OCI-LY1 (cell line): ENCODE data around the gene LARGE2.
"Not testable (repeated sequence)": the region's sequence is repeated elsewhere in the genome, so short reads cannot be mapped to it uniquely, and the experiment has no call there.

ENCODE experiments used
- H2AFZ ChIP-seq: fragments of 200-600 bp; sonication (generic), shearing (Covaris generic); 2 replicates; pipeline ENCODE4 v1.6.0; 2014; ENCODE audit warnings: antibody characterized with exemption, mild to moderate bottlenecking, low read length
- H3F3A ChIP-seq: fragments of 200-600 bp; sonication (generic), shearing (Covaris generic); 2 replicates; pipeline ENCODE4 v1.6.0; 2014; ENCODE audit warnings: mild to moderate bottlenecking, antibody characterized with exemption, low read length, moderate library complexity; ENCODE audit not compliant: insufficient read depth
- H3K27ac ChIP-seq: fragments of 200-600 bp; sonication (generic); 2 replicates; pipeline ENCODE4 v1.5.1; 2014; ENCODE audit warnings: low read length, mixed run types, mild to moderate bottlenecking, low read depth; ENCODE audit not compliant: poor library complexity, severe bottlenecking
- H3K27me3 ChIP-seq: fragments of 200-600 bp; sonication (generic); 2 replicates; pipeline ENCODE4 v1.6.0; 2014; ENCODE audit warnings: antibody characterized with exemption, mild to moderate bottlenecking, low read length, moderate library complexity; ENCODE audit not compliant: insufficient read depth
- H3K36me3 ChIP-seq: fragments of 200-600 bp; sonication (generic); 2 replicates; pipeline ENCODE4 v1.6.1; 2014; ENCODE audit warnings: mild to moderate bottlenecking, antibody characterized with exemption, low read length, moderate library complexity, mixed read lengths; ENCODE audit not compliant: insufficient read depth
- H3K4me1 ChIP-seq: fragments of 200-600 bp; sonication (generic); 2 replicates; pipeline ENCODE4 v1.5.1; 2014; ENCODE audit warnings: mild to moderate bottlenecking, low read length, moderate library complexity; ENCODE audit not compliant: insufficient read depth, severe bottlenecking
- H3K4me2 ChIP-seq: fragments of 200-600 bp; sonication (generic), shearing (Covaris generic); 2 replicates; pipeline ENCODE4 v1.6.1; 2014; ENCODE audit warnings: low read length
- H3K4me3 ChIP-seq: fragments of 200-600 bp; sonication (generic); 2 replicates; pipeline ENCODE4 v1.5.1; 2014; ENCODE audit warnings: low read length, low read depth, mild to moderate bottlenecking, mixed read lengths; ENCODE audit not compliant: poor library complexity, severe bottlenecking
- H3K79me2 ChIP-seq: fragments of 200-600 bp; shearing (Covaris generic); 2 replicates; pipeline ENCODE4 v1.6.1; 2016; ENCODE audit warnings: mixed run types, low read length, mixed read lengths; ENCODE audit not compliant: insufficient read depth
- H3K9ac ChIP-seq: fragments of 200-600 bp; sonication (generic), shearing (Covaris generic); 2 replicates; pipeline ENCODE4 v1.6.1; 2014; ENCODE audit warnings: mild to moderate bottlenecking, low read length, mixed read lengths
- H3K9me2 ChIP-seq: fragments of 200-600 bp; sonication (generic), shearing (Covaris generic); 2 replicates; pipeline ENCODE4 v1.6.1; 2014; ENCODE audit warnings: low read depth, mild to moderate bottlenecking, low read length, mixed read lengths
- H3K9me3 ChIP-seq: fragments of 200-600 bp; shearing (Covaris generic); 2 replicates; pipeline ENCODE4 v1.6.1; 2014; ENCODE audit warnings: low read length, mixed read lengths
- H4K20me1 ChIP-seq: fragments of 200-600 bp; sonication (generic), shearing (Covaris generic); 2 replicates; pipeline ENCODE4 v1.6.0; 2016; ENCODE audit warnings: mild to moderate bottlenecking, low read length; ENCODE audit not compliant: insufficient read depth
- EZH2 ChIP-seq: fragments of 200-600 bp; sonication (generic), shearing (Covaris generic); IDR thresholded peaks from 2 replicates; pipeline ENCODE4 v1.8.0; 2017; ENCODE audit warnings: borderline replicate concordance, mixed run types, mild to moderate bottlenecking, antibody characterized with exemption, low read length, moderate library complexity, mixed read lengths
- TF ChIP-seq, protein P1 (sequence below): fragments of 200-600 bp; sonication (generic), shearing (Covaris generic); IDR thresholded peaks from 2 replicates; pipeline ENCODE4 v1.5.1; 2017; ENCODE audit warnings: mild to moderate bottlenecking, antibody characterized with exemption, low read length, moderate library complexity, mixed read lengths

The LARGE2 gene

DNA sequence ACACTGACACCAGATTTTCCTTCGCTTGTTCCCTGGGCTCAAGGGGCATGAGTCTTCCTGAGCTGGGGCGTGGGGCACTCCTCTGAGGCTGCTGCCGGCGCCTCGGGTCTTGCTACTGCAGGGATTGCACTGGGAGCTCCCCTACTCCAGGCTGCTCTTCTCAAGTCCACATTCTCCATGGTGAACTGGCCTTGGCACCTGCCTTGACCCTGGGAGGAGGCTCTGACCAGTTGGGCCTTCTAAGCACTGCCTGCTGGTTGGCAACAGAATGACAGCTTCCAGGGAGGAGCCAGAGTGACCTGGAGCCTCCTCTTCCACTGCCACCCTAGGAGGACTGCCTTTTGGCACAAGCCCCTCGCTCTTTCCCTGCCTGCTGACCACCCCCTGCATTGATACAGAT lies 24.9 kb upstream of the LARGE2 start:
- no peaks in the 10 kb centered on the region for H3K36me3 ChIP-seq
- no peak overlapping the region for H3K27ac ChIP-seq
- H3K4me2 ChIP-seq: no peak overlapping the region
- no peaks in the 10 kb centered on the region for H3F3A ChIP-seq
- H3K9me2 ChIP-seq: no peaks in the 10 kb centered on the region
- H3K9me3 ChIP-seq: no peaks in the 10 kb centered on the region
- H2AFZ ChIP-seq: no peak overlapping the region
- H3K9ac ChIP-seq: no peak overlapping the region
- no peaks in the 10 kb centered on the region for H3K79me2 ChIP-seq
- H3K4me3 ChIP-seq: no peak overlapping the region
- no peaks in the 10 kb centered on the region for H4K20me1 ChIP-seq
- no peak for TF ChIP-seq EZH2
- TF ChIP-seq, protein P1, sequence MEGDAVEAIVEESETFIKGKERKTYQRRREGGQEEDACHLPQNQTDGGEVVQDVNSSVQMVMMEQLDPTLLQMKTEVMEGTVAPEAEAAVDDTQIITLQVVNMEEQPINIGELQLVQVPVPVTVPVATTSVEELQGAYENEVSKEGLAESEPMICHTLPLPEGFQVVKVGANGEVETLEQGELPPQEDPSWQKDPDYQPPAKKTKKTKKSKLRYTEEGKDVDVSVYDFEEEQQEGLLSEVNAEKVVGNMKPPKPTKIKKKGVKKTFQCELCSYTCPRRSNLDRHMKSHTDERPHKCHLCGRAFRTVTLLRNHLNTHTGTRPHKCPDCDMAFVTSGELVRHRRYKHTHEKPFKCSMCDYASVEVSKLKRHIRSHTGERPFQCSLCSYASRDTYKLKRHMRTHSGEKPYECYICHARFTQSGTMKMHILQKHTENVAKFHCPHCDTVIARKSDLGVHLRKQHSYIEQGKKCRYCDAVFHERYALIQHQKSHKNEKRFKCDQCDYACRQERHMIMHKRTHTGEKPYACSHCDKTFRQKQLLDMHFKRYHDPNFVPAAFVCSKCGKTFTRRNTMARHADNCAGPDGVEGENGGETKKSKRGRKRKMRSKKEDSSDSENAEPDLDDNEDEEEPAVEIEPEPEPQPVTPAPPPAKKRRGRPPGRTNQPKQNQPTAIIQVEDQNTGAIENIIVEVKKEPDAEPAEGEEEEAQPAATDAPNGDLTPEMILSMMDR: no peak
- H3K4me1 ChIP-seq: peaks cover 7% of the 10 kb centered on the region
- H3K27me3 ChIP-seq: no peaks in the 10 kb centered on the region

DNA sequence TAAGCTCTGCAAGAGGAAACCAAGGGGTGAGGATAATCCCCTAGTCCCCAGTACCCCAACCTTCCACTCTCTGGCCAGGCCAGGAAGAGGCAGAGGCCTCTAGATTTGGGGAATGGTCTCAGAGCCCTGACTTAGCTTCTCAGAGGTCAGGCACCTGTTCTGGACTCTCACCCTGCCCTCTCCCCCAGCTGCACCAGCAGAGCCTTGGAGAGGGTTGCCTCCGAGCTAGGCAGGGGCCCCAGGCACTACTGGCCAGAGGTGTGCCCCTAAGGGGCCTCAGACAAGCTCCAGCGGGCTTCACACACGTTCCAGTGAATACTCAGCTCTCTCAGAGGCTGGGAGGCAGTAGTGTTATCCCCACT lies 23.4 kb upstream of the LARGE2 start:
- Histone ChIP-seq H3K9me2 (no peaks in the 10 kb centered on the region), H4K20me1 (no peaks in the 10 kb centered on the region), H3K27me3 (peaks cover 4% of the 10 kb centered on the region; the same call in 1 of the 2 replicates), H3K9me3 (no peaks in the 10 kb centered on the region), H2AFZ (no peak overlapping the region), H3K79me2 (no peaks in the 10 kb centered on the region), H3F3A (no peaks in the 10 kb centered on the region), H3K27ac (no peak overlapping the region), H3K4me3 (no peak overlapping the region), H3K4me2 (peak overlapping the region; percentile 62; the same call in 1 of the 2 replicates), H3K4me1 (peaks cover 12% of the 10 kb centered on the region), H3K36me3 (no peaks in the 10 kb centered on the region), H3K9ac (no peak overlapping the region)
- TF ChIP-seq EZH2: no peak
- TF ChIP-seq, protein P1: no peak

DNA sequence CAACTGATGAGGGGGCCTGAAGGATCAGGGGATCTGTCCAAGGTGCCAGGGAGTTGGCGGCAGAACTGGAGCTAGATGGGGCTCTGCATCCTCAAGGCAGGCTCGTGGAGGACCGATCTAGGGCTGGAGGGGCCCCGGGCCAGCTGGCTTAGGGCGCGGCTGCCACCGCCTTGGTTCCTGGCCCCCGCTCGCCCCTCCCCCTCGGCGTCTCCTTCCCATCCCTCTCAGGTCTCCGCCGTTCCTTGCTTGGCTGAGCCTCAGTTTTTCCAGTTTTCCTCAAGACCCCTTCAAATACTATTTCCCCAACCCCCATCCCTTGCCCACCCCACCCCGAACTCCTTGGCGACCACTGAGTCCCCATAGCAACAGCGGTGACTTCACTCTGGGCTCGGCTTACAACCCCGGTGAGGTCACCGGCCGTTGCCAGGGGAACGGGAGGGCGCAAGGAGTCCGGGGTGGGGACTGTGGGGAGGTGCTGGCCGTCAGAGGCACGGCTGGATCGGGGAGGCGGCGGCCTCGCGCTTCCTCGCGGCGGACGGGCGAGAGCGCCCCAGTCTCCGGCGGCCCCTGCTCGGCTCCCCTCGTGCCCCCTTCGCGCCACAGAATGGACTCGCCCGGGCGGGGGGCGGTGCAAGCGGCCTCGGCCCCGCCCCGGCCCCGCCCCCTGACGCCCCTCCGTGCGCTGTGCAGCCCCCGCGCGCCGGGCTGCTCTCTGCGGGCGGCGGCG lies 22.8 kb upstream of the LARGE2 start:
- no peak for TF ChIP-seq EZH2
- Histone ChIP-seq H3K27me3 (peaks cover 4% of the 10 kb centered on the region; the same call in 1 of the 2 replicates), H3K36me3 (no peaks in the 10 kb centered on the region), H3K9ac (no peak overlapping the region; the same call in 1 of the 2 replicates), H3K27ac (no peak overlapping the region), H4K20me1 (no peaks in the 10 kb centered on the region), H3K9me3 (no peaks in the 10 kb centered on the region), H3K9me2 (no peaks in the 10 kb centered on the region), H3F3A (no peaks in the 10 kb centered on the region), H3K4me2 (peak overlapping the region; percentile 62), H2AFZ (no peak overlapping the region), H3K4me1 (peaks cover 12% of the 10 kb centered on the region), H3K4me3 (peak overlapping the region; percentile 54), H3K79me2 (no peaks in the 10 kb centered on the region)

DNA sequence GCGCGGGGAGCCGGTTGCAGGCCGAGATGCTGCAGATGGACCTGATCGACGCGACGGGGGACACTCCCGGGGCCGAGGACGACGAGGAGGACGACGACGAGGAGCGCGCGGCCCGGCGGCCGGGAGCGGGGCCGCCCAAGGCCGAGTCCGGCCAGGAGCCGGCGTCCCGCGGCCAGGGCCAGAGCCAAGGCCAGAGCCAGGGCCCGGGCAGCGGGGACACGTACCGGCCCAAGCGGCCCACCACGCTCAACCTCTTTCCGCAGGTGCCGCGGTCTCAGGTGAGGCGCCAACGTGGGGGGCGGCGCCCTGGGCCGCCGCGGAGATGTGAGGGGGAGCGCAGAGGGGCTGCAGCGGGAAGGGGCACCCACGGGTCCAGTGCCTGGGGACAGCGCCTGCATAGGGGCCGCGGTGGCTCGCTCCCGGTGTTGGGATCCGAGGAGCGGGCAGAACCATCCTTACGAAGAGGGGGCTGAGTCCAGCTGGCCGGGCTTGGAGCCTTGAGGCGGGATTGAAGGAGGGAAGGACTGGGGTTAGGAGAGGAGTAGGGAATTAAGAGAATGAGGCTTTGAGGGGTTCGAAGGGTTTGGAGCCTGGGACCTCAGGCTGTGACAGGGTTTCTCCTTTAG lies 22.2 kb upstream of the LARGE2 start:
- not testable (repeated sequence) for H2AFZ ChIP-seq, H3K36me3 ChIP-seq, H3K27me3 ChIP-seq, H3K9ac ChIP-seq, H3K9me3 ChIP-seq, H3K27ac ChIP-seq, H3K9me2 ChIP-seq, H4K20me1 ChIP-seq, H3K79me2 ChIP-seq, H3F3A ChIP-seq
- peak overlapping the region; percentile 54 for H3K4me3 ChIP-seq
- peaks cover 12% of the 10 kb centered on the region for H3K4me1 ChIP-seq
- H3K4me2 ChIP-seq: peak overlapping the region; percentile 62
